GM19468 (cell line): Measurements from ENCODE around the gene RXRG.
"Not testable (repeated sequence)": the region's sequence is repeated elsewhere in the genome, so short reads cannot be mapped to it uniquely, and the experiment has no call there.

Experiments used
- ATAC-seq: cut with Tn5 transposase; IDR thresholded peaks from one replicate; pipeline ENCODE4 v1.9.1; 2021; ENCODE audit warnings: mild to moderate bottlenecking, moderate library complexity, moderate number of reproducible peaks; ENCODE audit not compliant: unreplicated experiment; ENCODE audit errors: extremely low read depth

RXRG gene

DNA sequence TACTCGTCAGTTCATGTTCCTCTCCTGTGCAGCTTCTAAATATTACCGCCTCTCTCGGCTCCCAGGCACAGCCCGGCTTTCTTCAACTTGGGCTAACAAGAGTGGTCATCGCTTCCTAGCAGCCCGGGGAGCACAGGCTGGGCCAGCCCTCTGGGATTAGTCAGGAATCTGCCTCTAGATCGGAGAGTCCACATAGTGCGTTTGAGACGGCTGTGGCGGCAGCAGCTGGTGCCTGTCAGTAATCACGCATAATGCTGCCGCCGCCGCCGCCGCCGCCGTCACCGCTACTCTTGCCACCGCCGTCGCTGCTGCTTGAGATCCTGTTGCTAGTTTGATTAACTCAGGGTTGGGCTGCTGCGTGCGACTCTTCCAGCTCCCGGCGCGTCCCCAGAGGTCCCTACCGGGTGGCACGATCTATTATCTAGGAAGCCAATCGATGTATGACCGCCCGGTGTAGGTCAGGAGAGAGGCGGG lies at the start of gene RXRG:
Gene RXRG (minus strand): TSS at position 230 of the 474 bp plus-strand sequence. CDS start 233 bp downstream, outside the sequence.
- no peak for ATAC-seq

DNA sequence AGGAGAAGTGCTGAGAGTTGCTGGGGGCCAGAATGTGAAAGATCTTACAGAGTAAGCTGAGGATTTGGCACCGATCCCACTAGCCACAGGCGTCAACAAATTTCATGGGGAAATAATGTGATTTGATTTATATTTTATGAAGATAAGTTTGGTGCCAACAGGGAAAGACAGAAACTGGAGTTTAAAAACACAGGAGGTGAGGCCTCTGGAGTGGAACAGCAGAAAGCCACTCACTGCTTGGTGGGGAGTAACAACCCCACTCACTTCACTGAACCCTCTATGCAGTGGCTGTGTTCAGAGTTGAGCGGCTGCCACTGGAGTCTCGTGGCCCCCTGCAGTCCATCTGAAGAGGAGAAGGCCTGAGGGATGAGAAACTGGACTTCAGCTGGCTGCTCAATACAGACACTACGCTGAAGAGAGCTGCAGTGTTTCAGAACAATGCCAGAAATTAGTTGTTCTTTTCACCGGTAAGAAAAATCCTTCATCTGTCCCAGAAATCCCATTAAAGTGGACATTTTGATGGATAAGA lies 48.0 kb upstream of the RXRG start:
- ATAC-seq = no peak

GRCh38 chr1:165490175-165490574 lies 45.2 kb upstream of the RXRG start:
- ATAC-seq = no peak

GRCh38 chr1:165487921-165488320 lies 43.0 kb upstream of the RXRG start:
- no peak for ATAC-seq

- ATAC-seq = no peak
These were observed 41.7 kb upstream of the RXRG start for GRCh38 chr1:165486663-165487062.

GRCh38 chr1:165485716-165486115 lies 40.8 kb upstream of the RXRG start:
- ATAC-seq = no peak

DNA sequence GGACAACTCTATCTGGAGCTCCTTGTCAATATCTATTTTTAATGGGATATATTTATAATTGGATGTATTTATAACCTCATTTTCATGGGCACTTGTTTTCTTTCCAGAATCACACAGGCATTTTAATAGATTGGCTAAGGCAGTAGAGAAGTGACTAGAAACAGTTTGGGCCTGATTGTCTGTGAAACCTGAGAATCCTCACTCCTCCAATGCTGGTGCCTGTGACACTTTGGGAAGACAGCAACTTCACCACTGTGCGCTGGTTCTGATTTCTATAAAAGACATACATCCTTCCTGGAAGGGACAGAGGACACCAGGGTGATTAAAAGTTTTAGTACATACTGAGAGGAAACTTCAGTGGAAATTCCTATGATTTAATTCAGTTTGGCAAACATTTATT lies 39.6 kb upstream of the RXRG start:
- no peak for ATAC-seq

DNA sequence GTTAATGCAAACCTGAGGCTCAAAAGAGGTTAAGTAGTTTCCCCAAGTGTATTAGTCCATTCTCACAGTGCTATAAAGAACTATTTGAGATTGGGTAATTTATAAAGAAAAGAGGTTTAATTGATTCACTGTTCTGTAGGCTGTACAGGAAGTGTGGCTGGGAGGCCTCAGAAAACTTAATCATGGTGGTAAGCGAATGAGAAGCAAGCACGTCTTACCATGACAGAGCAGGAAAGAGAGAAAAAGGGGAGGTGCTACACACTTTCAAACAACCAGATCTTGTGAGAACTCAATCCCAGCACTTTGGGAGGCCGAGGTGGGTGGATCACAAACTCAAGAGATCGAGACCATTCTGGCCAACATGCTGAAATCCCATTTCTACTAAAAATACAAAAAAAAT lies 38.5 kb upstream of the RXRG start:
- ATAC-seq = no peak

GRCh38 chr1:165481820-165482532 lies 37.0 kb upstream of the RXRG start:
- no peak for ATAC-seq

DNA sequence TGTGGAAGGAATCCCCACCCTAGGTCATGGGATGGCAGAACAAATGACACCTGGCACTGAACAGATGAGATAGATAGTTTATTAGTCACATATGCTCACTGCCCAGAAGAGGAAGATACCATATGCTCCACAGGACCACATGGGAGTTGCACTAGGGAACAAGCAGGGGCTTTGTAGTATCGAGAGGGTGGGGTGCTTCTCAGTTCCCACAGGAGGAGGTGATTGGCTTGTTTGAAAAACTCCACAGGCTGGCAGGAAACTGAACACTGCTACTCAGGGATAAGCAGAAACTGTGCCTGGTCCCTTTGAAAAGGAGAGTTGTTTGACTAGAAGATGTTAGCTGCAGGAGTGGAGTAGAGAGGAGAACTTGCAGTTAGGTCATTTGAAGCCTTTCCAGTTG lies 31.9 kb upstream of the RXRG start:
- ATAC-seq = no peak

GRCh38 chr1:165474196-165474595 lies 29.3 kb upstream of the RXRG start:
- ATAC-seq = no peak

GRCh38 chr1:165473081-165473480 lies 28.2 kb upstream of the RXRG start:
- no peak for ATAC-seq

GRCh38 chr1:165468726-165469249 lies 23.9 kb upstream of the RXRG start:
- no peak for ATAC-seq

DNA sequence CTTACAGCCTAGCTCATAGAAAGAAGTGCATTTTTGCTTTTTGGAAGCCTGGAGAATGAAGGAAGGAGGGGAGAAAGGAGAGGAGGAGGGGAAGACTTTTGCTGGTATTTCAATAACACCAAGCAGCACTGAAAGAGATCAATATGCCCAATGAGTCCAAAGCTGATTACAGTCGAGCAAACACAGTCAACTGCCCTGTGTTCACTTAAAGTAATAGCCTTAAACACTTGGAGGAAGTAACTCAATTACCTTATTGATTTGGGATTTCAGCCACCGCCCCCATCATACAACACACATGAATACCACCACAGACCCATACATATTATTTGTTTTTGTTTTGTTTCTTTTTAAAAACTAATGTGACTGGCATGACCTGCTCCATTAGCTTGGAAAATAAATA lies 23.3 kb upstream of the RXRG start:
- ATAC-seq = no peak

GRCh38 chr1:165467706-165468105 lies 22.8 kb upstream of the RXRG start:
- ATAC-seq = no peak

GRCh38 chr1:165463978-165464377 lies 19.1 kb upstream of the RXRG start:
- no peak for ATAC-seq

GRCh38 chr1:165459683-165460082 lies 14.8 kb upstream of the RXRG start:
- not testable (repeated sequence) for ATAC-seq

DNA sequence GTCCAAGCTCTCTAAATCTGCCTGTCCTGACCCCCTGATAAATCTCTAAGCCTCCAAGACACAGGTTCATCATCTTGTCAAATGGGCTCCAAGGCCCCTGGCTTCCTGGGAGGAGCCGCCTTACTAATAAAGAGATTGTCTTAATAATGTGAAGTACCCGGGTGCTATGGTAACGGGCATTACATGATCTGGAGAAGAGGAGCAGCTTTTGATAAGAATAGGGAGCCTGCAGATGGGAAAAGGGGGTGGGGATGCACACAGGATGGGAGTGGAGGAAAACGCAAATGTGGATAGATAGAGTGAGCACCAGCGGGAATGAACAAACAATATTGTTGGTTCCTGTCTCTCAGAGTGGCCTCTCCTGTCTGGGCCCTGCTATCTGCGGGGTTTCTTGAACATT lies 11.9 kb upstream of the RXRG start:
- no peak for ATAC-seq

DNA sequence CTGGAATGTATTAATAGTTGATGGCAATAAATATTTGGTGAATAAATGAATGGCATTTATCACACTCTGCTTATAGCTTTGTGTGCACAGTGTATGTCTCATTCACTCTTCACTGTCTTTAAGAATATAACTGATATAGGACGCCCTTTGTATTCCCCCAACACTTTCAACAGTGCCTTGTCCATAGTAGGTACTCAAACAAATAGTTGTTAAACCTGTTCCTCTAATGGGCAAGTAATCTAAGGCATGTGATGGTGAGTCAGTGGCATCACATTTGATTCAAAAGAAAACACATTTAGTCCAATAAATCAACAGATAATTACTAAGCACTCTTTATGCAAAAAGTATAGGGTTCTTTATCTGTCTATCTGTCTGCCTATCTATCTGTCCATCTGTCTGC lies 11.2 kb upstream of the RXRG start:
- no peak for ATAC-seq

- ATAC-seq = no peak
These were observed 10.2 kb upstream of the RXRG start for GRCh38 chr1:165455111-165455510.

DNA sequence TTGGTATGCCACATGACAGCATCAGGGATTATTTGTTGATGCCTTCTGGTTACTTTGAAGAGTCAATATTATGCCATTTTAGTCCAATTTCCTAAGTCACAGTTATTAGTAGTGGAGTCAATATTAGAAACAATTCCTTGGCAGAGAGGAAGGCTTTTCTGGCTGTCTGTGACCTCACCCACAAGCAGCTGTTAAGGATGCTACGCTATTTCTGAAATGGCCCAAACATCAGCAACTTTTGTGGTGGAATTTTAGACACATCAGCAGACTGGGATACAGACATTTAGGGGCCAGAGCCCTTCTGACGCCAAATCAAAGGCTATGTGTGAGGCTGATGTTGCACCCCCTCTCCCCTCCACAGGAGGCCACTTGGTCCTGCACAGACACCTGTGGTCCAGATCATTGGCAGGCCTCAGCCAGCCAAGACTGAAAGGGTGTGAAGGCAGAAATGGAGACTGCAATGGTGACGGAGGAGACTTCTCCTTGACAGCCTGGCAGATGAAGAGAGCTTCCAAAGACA lies 9.2 kb upstream of the RXRG start:
- ATAC-seq = no peak
